K562 (cell line): ENCODE results near the gene MRPL28. TPM values are rescaled to one million over a fixed set of nuclear protein-coding genes. Genes with fewer than 3 reads are reported as not detected.

ENCODE experiments used
- BRF1 ChIP-seq: IDR thresholded peaks from 3 replicates; pipeline ENCODE4 v1.6.1; 2011; ENCODE audit warnings: borderline replicate concordance, mild to moderate bottlenecking; ENCODE audit not compliant: insufficient read length; ENCODE audit errors: extremely low read depth
- EGR1 ChIP-seq: fragments of 450-650 bp; conservative IDR thresholded peaks from 2 replicates; pipeline ENCODE4 v1.6.1; 2017; ENCODE audit warnings: mild to moderate bottlenecking
- MCM3 ChIP-seq: fragments of 450-650 bp; IDR thresholded peaks from 2 replicates; pipeline ENCODE4 v1.6.1; 2016
- PCBP2 ChIP-seq: fragments of 200-400 bp; formaldehyde crosslinking; IDR thresholded peaks from 2 replicates; pipeline ENCODE4 v1.6.1; 2018; ENCODE audit warnings: low read length, low read depth, mild to moderate bottlenecking, moderate library complexity; ENCODE audit not compliant: poor library complexity, severe bottlenecking
- POU5F1 ChIP-seq: fragments of 150-350 bp; IDR thresholded peaks from 2 replicates; pipeline ENCODE4 v1.6.1; 2014; ENCODE audit warnings: borderline replicate concordance, low read length, low read depth, mild to moderate bottlenecking; ENCODE audit not compliant: partially characterized antibody
- RBM39 ChIP-seq: fragments of 200-400 bp; formaldehyde crosslinking; optimal IDR thresholded peaks from 2 replicates; pipeline ENCODE3; 2018; ENCODE audit warnings: low read depth, low read length
- SMC3 ChIP-seq: conservative IDR thresholded peaks from 2 replicates; pipeline ENCODE4 v1.6.1; 2011; ENCODE audit warnings: low read depth, low read length, improper control_type of control experiment; ENCODE audit not compliant: insufficient read depth
- ZFP36 ChIP-seq: fragments of 150-350 bp; IDR thresholded peaks from 2 replicates; pipeline ENCODE4 v1.6.1; 2018; ENCODE audit warnings: low read length, low read depth; ENCODE audit not compliant: partially characterized antibody
- ZNF398 ChIP-seq: fragments of 250-450 bp; sonication (Bioruptor Pico); IDR thresholded peaks from 2 replicates; pipeline ENCODE4 v1.8.0; 2021; ENCODE audit warnings: moderate library complexity, mild to moderate bottlenecking, inconsistent platforms
- ZNF561 ChIP-seq: fragments of 450-650 bp; formaldehyde crosslinking; conservative IDR thresholded peaks from 2 replicates; pipeline ENCODE4 v1.4.0; 2020; ENCODE audit warnings: mild to moderate bottlenecking, moderate library complexity
- polyA plus RNA-seq, 8 experiments: library from polyadenylated mRNA; depleted of rRNA in 4 of 8; stranded (reverse) in 5 of 8; unstranded in 3 of 8; fragments of >200 nt; fragmentation: Nextera tagmentation in 2 of 8; fragmentation: Illumina TruSeq in 1 of 8; extraction: Ambion mirVana in 2 of 8; extraction: Trizol in 1 of 8; gene quantifications; 2 replicates each; pipeline versions ENCODE4 v1.2.1 to v1.2.3, GENCODE V29; 2011 to 2014; ENCODE audit warnings: inconsistent platforms in 1 of 8, missing spikeins in 1 of 8
- total RNA-seq, 7 experiments: library from RNA; depleted of rRNA in 6 of 7; stranded (reverse); fragments of >200 nt in 6 of 7; fragmentation: Illumina TruSeq in 2 of 7; extraction: Trizol in 2 of 7; gene quantifications; 2 replicates each; pipeline versions ENCODE4 v1.2.1 to v1.2.3, GENCODE V29; 2011 to 2021; ENCODE audit warnings: low replicate concordance in 1 of 7
- TF ChIP-seq, protein P1 (sequence below), 3 experiments: fragments of 200-800 bp in 1 of 3; fragments of 250-450 bp in 1 of 3; fragments of 450-650 bp in 1 of 3; sonication (Bioruptor Pico) in 1 of 3; sonication (Bioruptor generic) in 1 of 3; formaldehyde crosslinking in 1 of 3; IDR thresholded peaks; 2 replicates each; pipeline versions ENCODE4 v1.6.1 to v1.8.0; 2016 to 2022; ENCODE audit warnings: mild to moderate bottlenecking in 2 of 3, missing genetic modification characterization in 2 of 3, missing compliant biosample characterization in 1 of 3, moderate library complexity in 1 of 3
- TF ChIP-seq, protein P2 (sequence below), 2 experiments: fragments of 450-650 bp; IDR thresholded peaks; 2 replicates each; pipeline ENCODE4 v1.6.1; 2018; ENCODE audit warnings: mild to moderate bottlenecking in 2 of 2, low read depth in 1 of 2; ENCODE audit not compliant: partially characterized antibody in 2 of 2
- TF ChIP-seq, protein P3 (sequence below), 2 experiments: IDR thresholded peaks; 2 replicates each; pipeline ENCODE4 v1.6.1; 2012; ENCODE audit warnings: improper control_type of control experiment in 2 of 2, low read depth in 2 of 2, low read length in 2 of 2, borderline replicate concordance in 1 of 2

MRPL28 gene
- total and polyA plus RNA-seq, 9 of the 15 experiments (the other 6 are each of a cell fraction or from before 2014, with no cell fraction given): 2.5 to 323 (median 175) TPM

DNA sequence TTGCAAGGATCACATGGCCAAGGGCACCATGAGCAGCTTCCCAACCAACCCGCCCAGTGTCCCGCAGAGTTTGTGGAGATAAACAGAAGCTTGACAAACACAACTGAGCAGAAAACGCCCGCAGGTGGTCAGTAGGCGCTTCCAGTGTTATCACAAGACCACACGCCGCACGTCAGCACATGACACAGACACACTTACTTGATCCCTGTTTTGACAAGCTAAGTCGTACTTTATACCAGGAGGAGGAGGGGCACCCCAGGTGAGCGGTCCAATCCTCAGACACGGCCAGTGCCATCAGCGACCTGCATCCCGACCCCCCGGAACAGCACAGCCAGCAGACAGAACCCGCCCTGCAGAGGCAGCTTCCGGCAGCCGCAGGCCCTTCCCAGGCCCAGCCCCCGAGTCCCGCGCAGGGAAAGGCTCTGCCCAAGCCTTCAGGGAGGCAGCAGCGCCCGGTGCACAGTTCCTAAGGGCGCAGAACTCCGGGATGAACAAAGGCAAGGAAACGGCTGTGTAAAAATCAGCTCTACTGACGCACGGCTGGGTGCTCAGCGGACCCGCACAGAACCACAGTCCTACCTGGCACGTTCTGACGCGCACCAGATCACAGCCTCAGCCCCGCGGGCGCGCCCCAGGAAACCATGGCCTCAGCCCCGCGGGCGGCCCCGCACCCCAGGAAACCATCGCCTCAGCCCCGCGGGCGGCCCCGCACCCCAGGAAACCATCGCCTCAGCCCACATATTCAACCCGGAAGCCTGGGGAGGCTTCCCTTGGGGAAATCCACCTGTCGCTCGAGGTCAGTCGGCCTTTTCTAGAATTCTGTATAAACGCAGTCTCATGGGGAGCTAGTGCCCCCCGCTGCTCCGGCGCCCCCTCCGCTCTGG, 45.6 kb downstream of the MRPL28 start (continued):
- TF ChIP-seq, protein P1, sequence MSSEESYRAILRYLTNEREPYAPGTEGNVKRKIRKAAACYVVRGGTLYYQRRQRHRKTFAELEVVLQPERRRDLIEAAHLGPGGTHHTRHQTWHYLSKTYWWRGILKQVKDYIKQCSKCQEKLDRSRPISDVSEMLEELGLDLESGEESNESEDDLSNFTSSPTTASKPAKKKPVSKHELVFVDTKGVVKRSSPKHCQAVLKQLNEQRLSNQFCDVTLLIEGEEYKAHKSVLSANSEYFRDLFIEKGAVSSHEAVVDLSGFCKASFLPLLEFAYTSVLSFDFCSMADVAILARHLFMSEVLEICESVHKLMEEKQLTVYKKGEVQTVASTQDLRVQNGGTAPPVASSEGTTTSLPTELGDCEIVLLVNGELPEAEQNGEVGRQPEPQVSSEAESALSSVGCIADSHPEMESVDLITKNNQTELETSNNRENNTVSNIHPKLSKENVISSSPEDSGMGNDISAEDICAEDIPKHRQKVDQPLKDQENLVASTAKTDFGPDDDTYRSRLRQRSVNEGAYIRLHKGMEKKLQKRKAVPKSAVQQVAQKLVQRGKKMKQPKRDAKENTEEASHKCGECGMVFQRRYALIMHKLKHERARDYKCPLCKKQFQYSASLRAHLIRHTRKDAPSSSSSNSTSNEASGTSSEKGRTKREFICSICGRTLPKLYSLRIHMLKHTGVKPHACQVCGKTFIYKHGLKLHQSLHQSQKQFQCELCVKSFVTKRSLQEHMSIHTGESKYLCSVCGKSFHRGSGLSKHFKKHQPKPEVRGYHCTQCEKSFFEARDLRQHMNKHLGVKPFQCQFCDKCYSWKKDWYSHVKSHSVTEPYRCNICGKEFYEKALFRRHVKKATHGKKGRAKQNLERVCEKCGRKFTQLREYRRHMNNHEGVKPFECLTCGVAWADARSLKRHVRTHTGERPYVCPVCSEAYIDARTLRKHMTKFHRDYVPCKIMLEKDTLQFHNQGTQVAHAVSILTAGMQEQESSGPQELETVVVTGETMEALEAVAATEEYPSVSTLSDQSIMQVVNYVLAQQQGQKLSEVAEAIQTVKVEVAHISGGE (CRISPR knock-in tag; IDR thresholded peaks at IDR 0.05): peak in 1 of 3 experiments; percentile 65; a peak in 2 of 6 replicates
- TF ChIP-seq ZNF398 (CRISPR knock-in tag) (no peak), POU5F1 (no peak), PCBP2 (no peak), ZFP36 (no peak), MCM3 (no peak), RBM39 (no peak), SMC3 (no peak), EGR1 (no peak), BRF1 (no peak), ZNF561 (CRISPR knock-in tag) (no peak)
- TF ChIP-seq, protein P2, sequence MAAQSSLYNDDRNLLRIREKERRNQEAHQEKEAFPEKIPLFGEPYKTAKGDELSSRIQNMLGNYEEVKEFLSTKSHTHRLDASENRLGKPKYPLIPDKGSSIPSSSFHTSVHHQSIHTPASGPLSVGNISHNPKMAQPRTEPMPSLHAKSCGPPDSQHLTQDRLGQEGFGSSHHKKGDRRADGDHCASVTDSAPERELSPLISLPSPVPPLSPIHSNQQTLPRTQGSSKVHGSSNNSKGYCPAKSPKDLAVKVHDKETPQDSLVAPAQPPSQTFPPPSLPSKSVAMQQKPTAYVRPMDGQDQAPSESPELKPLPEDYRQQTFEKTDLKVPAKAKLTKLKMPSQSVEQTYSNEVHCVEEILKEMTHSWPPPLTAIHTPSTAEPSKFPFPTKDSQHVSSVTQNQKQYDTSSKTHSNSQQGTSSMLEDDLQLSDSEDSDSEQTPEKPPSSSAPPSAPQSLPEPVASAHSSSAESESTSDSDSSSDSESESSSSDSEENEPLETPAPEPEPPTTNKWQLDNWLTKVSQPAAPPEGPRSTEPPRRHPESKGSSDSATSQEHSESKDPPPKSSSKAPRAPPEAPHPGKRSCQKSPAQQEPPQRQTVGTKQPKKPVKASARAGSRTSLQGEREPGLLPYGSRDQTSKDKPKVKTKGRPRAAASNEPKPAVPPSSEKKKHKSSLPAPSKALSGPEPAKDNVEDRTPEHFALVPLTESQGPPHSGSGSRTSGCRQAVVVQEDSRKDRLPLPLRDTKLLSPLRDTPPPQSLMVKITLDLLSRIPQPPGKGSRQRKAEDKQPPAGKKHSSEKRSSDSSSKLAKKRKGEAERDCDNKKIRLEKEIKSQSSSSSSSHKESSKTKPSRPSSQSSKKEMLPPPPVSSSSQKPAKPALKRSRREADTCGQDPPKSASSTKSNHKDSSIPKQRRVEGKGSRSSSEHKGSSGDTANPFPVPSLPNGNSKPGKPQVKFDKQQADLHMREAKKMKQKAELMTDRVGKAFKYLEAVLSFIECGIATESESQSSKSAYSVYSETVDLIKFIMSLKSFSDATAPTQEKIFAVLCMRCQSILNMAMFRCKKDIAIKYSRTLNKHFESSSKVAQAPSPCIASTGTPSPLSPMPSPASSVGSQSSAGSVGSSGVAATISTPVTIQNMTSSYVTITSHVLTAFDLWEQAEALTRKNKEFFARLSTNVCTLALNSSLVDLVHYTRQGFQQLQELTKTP (IDR thresholded peaks at IDR 0.05; ENCODE audit: low read depth in 1 of 2, partially characterized antibody in 2 of 2): peak in 1 of 2 experiments; percentile 56
- TF ChIP-seq, protein P3, sequence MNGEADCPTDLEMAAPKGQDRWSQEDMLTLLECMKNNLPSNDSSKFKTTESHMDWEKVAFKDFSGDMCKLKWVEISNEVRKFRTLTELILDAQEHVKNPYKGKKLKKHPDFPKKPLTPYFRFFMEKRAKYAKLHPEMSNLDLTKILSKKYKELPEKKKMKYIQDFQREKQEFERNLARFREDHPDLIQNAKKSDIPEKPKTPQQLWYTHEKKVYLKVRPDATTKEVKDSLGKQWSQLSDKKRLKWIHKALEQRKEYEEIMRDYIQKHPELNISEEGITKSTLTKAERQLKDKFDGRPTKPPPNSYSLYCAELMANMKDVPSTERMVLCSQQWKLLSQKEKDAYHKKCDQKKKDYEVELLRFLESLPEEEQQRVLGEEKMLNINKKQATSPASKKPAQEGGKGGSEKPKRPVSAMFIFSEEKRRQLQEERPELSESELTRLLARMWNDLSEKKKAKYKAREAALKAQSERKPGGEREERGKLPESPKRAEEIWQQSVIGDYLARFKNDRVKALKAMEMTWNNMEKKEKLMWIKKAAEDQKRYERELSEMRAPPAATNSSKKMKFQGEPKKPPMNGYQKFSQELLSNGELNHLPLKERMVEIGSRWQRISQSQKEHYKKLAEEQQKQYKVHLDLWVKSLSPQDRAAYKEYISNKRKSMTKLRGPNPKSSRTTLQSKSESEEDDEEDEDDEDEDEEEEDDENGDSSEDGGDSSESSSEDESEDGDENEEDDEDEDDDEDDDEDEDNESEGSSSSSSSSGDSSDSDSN (IDR thresholded peaks at IDR 0.05; ENCODE audit: borderline replicate concordance in 1 of 2, low read depth in 2 of 2, low read length in 2 of 2): peak in 1 of 2 experiments; percentile 76; a peak in 1 of 4 replicates
